Measurements from ENCODE around the gene RIMBP2.

DNA sequence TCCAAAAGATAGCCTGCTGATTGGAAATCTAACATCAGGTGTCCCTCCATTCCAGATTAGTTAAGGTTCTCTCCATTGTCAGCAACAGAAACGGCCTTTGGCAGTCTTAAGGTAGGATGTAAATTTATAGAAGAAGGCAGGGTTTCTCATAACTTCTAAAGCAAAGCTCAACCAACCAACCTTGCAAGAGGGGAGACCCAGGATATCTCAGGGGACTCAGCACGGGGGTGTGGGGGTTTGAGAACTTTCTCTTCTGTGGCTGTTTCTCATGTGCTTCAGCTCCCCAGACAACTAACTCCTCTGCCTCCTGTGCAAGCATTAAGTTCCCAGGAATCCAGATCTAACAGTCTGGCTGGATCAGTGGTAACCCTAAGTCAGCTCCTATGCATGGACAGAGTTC lies 148.1 kb downstream of the RIMBP2 start:
- no peak for TF ChIP-seq POLR2A (IDR thresholded peaks at IDR 0.05)
- TF ChIP-seq, protein P1, sequence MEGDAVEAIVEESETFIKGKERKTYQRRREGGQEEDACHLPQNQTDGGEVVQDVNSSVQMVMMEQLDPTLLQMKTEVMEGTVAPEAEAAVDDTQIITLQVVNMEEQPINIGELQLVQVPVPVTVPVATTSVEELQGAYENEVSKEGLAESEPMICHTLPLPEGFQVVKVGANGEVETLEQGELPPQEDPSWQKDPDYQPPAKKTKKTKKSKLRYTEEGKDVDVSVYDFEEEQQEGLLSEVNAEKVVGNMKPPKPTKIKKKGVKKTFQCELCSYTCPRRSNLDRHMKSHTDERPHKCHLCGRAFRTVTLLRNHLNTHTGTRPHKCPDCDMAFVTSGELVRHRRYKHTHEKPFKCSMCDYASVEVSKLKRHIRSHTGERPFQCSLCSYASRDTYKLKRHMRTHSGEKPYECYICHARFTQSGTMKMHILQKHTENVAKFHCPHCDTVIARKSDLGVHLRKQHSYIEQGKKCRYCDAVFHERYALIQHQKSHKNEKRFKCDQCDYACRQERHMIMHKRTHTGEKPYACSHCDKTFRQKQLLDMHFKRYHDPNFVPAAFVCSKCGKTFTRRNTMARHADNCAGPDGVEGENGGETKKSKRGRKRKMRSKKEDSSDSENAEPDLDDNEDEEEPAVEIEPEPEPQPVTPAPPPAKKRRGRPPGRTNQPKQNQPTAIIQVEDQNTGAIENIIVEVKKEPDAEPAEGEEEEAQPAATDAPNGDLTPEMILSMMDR (IDR thresholded peaks at IDR 0.05), result no peak

Data from uterus (tissue), 2 donors.